ENCODE data around the gene POLR1H.
A peak's percentile ranks its signal among the peaks of the same experiment; 100 is the strongest.

The POLR1H gene

DNA sequence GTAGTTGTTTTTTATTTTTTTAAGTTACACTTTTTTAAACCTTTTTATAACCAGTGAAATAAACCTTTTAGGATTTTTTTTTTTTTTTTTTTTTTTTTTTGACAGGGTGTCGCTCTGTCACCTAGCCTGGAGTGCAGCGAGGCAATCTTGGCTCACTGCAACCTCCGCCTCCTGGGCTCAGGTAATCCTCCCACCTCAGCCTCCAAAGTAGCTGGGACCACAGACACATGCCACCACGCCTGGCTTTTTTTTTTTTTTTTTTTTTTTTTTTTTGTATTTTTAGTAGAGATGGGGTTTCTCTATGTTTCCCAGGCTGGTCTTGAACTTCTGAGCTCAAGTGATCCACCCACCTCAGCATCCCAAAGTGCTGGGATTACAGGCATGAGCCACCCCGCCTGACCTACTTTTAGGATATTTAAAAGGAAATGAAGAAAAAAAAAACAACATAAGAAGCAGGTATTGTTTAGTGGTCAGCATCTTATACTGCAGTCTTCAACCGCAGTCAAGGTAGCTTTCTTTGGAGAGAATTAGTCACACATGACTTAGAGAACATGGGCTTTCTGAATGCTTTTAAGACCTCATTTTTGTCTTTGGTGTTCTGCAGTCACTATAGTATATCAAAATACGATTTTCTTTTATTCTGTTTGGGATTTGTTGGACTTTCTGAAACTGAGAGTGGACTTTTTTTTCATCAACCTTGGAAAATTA, 1.6 kb downstream of the POLR1H start:
- DNase-seq = no peak

DNA sequence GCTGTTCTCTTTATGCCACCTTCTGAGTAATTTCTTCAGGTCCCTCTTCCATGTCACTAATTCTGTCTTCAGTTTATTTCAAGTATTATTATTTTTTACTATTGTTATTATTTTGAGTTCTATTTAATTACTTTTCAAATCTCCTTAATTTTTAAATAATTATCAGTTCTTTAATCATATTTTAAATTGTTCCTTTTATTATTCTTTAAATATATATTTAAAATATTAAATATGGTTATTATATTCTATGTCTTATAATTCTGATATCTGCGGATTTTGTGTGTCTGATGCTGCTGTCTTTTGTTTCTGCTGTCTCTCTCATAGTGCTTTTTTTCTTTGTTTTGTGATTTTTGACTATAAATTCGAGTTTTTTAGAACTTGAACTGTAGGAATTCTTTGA, 2.2 kb downstream of the POLR1H start:
- DNase-seq = no peak

DNA sequence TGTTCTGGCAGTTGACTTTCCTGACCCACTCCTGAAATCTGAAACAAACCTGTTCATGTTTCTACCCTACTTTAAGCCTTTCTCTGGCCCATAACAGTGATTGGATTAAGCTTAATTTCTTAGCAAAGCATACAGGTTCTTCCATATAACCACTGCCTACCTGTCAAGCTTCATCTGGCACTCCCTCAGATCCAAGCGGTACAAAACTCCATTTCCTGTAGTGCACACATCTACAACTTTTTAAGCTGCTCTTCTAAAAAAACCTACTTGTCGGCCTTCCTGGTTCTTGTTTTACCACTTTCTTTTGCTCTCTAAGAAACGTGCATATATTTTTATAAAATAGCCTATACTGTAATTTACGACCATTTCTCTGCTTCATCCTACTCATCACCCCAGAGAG, 5.0 kb downstream of the POLR1H start:
- no peak for DNase-seq

DNA sequence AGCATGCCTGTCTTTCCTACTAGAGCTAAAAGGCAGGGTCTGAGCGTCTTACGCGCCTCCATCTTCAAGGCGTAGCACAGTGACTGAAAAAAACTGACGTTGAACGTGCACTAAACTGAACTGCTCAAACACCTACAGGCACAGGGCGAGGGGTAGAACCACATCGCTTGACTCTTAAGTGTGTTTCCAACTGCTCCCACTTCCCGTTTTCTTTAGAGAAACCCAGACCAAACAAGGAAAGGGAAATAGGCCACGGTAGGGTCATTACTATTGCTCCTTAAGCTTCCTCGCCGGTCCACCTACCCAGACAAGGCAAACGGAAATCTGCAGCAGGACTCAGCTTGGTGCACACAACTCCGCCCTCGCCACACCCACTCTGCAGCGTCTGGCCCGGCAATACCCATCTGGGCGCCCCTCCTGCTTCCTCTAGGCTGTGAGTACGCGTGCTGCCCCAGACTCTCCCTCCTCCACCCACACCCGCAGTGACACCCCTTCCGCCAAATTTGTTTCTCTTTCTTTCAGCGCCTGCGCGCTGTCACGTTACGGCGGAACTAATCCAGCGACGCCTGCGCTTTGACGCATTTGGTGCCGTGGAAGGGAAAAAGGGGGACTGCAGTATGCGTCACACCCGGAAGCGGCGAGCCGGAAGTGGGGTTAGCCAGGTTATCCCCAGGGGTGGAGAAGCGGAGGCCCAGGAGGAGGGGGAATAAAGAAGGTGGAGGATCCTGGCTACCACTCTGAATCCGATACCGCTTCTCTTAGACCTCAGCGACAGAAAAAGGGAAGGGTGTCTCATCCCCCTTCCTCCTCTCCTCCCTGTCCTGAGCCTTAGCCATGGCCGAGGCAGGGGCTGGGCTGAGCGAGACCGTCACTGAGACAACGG, 5.8 kb downstream of the POLR1H start, which contains the start of gene PPP1R11:
PPP1R11 (plus strand) TSS at position 622 of the 883 bp plus-strand sequence; CDS start at position 835, 213 bp downstream.
- DNase-seq = peak; percentile 99

DNA sequence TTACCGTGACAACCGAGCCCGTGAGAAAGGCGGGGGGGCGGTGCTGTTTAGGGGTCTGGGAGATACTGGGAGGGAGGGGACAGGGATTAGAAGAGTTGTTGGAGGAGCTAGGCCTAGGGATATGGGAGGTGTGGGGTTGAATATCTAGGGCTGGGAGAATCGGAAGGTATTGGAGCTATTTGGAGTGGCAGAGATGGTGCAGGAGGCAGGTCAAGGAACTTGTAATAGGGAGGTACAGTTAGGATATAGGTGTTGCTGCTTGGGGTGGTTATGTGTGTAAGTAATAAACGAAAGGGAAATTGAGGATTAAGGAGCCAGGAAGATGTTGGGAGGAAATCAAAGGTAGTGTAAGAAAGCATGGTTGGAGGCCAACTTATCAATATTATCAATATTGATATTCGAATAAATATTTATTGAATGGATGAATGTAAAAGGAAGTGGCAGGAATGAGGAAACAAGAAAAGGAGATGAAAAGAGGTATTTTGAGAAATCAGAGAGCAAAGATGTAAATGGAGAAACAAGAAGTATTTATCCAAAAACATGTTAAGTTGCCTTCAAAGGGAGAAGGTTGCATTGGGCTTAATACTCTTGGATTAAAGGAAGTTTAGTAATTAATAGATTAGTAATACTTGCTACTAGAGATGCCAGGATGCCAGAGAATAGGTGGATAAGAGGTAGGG, 6.5 kb downstream of the POLR1H start:
- DNase-seq = no peak

DNA sequence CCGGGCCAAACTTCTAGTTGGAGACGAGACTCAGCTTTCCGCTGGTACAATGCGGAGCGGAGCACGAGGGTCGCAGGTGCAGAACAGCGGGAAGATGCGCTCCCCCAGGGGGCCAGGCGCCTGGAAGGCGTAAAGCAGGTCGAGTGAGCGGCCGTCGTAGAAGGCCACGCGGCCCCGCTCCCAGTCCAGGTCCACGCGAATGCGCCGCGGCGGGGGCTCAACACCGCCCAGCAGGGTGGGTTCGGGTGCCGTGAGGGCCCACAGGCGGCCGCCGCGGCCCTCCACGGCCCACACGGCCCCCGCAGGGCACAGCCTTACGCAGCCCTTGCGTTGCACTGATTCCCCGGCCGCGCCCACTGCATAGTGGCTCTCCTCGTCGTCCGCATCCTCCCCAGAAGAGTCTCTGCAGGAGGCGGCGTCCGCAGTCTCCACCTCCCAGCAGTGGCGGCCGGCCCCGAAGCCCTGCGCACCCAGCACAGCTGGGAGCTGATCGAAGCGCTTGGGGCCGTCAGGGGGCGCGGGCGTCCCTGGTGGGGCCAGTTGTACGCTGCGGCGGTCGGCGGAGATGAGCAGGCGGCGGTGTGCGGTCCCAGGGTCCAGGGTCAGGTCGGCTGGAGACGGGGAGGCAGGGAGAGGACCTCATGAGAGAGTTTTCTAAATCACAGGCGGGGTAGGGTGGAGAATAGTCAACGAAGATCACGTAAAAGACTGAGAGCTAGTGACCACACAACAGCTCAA, 10.2 kb downstream of the POLR1H start:
- no peak for DNase-seq

DNA sequence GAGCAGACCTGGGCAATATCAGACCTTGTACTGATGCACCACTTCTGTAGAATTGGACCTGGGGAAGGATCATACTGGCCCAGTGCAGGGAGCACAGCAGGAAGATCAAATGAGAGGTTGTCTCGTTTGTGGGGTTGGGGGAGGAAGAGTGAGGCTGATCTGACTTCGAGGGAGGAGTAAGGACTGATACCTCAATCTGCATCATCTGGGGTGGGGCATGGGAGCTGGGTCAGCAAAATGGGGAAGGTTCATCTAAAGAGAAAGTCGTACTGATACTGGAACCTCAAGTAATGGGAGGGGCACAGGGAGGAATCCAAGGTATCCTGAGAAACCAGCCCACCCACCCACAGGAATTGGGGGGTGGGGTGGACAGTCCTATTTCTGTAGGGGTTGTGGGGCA, 10.8 kb downstream of the POLR1H start:
- DNase-seq = no peak

DNA sequence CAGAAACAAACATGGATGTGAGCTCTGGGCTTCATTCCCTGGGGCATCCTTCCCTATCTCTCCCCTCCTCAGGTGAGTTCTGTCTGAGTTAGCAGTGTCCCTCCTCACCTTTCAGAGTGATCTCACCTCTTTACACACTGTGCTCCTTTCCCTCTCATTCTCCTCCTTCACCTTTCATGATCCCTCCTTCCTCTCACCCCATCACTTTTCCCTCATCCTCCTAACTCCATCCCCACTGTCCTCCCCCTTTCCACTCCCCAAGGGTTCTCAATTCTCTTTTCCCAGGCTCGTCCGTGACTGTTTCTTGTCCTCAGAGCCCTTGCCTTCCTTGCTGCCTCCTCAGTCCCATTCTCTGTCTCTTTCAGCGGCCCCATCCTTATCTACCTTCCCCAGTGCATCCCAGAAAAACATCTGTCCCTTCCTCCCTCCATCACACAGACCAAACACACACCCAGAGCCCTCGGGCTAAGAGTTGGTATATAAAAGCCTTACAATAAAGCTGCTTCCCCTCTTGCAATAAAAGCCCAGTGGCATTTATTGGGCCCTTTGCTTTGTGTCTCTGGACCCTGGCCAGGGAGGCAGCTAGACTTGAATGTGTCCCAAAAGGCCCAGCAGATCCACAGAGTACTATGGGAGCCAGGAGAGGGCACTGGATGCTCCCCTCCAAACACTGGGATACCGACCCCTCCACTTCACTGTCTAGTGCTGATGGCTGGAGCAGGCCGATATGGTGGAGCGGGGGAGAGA, 12.6 kb downstream of the POLR1H start:
- no peak for DNase-seq

DNA sequence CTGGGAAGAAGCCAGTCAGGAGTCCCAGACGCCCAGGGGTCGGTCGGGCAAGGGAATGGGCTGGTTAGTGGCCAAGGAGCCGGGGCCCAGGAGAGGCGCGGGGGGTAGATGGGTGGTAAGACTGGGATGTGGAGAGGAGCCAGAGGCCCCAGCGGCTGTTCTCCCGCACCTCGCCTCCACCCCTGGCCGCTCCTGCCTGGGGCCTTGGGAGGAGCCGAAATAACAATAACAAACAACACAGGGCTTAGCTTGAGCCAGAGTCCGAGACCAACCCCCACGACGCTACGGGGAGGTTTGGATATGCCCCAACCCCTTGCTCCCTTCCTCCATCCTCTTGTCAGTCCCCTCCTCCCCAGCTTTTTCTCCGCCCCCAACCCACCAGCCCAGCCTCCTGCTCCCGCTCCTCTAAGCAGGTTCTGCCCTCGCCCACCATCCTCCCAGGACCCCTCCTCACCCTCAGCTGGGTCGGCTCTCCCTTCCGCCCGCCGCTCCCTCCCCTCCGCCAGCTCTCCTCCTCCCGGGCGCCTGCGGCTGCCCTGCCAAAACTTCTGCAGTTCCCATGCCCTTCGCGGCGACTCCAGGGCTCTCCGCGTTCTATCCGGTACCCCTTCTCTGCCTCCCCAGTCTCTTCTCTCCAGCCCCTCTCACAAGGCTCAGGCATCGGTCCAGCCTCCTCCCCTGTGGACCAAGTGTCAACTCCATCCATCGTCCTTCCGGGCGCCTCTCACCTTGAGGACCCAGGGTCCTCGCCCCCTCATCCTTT, 13.4 kb downstream of the POLR1H start:
- no peak for DNase-seq

DNA sequence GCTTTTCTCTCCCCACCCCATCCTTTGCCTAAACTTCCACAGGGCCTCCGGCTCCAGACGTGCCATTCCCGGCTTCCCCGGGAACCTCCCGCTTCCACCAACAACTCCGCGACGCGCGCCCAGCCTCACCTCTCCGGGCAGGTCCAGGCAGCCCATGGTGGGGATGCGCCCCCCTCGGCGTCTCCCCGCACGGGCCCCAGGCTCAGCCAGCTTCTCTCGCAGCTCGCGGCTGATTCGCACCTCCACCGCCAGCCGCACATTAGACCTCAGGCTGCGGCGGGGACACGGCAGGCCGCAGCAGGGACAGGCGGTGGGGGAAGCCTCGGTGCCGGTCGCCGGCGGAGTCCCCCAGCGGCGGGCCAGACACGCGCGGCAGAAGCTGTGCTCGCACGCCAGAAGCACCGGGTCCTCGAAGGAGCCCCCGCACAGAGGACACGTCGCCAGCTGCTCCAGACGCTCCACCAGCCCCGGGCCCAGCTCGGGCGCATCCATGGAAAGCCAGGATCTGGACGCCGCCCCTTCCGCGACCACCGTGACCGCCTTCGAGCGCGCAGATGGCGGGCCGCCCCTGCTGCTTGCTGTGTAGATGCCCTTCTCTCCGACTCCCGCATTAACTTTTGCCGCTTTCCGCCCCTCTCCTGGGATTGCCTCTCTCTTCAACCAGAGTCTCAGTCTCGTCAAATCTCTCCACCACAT, 14.2 kb downstream of the POLR1H start, which contains the start of gene RNF39:
RNF39 (minus strand) TSS at position 676 of the 696 bp plus-strand sequence; CDS start at position 492, 184 bp downstream.
- no peak for DNase-seq

DNA sequence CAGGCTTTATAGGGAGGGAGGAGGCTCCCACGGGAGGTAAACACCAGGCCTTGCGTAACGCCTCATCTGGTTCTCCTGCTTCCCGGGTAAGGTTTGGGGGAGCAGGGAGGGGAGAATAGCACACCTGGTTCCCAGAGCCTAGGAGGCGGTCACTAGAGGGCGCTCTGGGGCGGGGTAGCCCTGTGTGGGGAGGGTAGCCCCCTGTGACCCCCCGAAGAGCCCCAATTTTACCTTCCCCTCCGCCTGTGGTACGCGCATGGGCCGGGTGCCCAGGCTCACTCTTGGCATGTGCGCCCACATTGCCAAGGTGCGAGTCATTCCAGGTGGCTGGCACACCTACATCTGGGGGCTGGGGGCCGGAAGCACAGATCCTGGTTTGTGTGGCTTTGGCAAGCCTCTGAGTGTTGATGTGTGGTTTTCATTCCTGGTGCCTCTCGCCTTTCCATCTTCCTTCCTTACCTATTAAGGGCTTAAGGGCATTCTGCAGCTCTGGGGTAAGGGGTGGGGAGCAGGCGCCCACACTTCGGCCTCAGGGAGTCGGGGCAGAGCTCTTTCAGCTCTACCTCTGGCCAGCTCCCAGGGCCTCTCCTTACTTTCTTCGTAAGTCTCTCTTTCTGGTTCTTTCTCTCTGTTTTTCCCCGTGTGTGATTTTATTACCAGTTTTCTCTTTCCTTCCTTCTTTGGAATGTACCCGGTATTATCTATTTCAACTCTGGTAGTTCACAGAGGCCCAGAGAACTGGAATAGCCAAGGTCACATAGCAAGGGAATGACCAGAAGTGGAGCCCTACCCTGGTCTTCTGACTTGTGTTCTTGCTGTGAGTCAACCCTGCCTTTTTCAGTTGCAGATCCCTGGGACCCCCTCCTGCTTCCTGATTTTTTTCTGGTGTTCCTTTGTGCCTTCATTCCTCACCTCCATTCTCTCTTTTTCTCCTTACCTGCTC, 15.0 kb downstream of the POLR1H start:
- no peak for DNase-seq

DNA sequence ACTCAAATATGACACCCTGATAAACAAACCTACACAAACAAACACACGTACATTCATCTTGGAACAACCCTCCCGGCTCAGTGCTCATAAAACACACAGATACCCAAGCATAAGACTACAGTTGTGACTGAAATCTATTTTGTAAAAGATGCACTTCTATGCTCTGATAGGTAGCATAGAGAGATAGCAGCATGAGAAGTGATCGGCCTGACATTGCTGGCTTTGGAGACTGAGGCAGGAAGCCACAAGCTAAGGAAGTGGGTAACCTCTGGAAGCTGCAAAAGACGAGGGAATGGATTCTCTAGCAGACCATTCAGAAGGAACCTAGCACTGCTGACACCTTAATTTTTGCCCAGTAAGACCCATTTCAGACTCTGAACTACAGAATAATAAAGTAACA, 16.2 kb downstream of the POLR1H start:
- no peak for DNase-seq

DNA sequence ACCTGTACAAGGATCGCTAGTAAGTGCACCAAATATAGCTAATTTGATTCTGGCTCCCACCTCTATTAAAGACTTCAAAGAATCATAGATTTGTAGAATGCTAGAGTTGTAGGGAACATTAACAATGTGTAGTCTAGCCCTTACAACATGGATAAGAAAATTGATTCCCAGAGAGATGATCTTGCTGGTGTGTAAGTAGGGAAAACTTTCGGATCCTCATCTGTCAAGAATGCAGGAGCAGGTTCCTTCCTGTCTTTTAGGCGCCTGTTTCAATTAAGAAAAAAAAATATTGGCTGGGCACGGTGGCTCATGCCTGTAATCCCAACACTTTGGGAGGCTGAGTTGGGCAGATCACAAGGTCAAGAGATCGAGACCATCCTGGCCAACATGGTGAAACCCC, 26.8 kb downstream of the POLR1H start:
- no peak for DNase-seq

DNA sequence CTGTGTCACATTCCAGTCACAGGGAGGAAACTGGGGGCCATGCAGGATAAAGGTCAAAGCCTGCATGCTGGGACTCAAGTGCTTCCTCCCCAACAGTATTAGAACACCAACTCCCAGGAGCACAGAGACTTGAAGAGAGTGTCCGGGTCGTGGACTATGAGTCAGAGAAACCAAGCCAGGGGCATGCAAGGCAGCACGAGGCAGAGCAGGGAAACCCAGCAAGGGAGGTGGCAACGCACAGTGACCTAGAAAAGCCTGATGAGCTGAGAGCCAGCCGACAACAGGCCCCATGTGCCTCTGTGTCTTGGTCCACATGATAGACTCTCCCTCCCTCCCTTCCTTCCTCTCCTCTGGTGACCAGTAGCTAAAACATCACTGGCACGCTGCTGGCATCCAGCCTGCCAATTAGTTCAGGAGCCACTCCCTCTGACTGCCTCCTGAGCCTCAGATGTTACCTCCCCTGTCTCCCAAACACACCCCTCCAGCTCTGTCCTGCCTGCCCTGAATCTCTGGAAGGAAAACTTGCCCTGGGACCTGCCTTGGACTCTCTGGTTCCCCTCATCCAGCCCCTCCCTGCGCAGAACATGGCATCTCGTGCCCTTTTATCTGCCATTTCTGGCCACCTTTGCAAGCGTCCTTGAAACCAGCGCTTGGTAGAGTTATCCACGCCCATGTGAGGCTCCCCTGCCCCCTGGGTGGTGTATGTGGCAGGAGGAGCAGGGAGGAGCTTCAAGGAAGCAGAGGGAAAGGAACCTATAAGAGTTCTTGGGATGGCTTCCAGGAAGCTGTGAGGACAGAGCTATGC, 30.7 kb downstream of the POLR1H start:
- no peak for DNase-seq

DNA sequence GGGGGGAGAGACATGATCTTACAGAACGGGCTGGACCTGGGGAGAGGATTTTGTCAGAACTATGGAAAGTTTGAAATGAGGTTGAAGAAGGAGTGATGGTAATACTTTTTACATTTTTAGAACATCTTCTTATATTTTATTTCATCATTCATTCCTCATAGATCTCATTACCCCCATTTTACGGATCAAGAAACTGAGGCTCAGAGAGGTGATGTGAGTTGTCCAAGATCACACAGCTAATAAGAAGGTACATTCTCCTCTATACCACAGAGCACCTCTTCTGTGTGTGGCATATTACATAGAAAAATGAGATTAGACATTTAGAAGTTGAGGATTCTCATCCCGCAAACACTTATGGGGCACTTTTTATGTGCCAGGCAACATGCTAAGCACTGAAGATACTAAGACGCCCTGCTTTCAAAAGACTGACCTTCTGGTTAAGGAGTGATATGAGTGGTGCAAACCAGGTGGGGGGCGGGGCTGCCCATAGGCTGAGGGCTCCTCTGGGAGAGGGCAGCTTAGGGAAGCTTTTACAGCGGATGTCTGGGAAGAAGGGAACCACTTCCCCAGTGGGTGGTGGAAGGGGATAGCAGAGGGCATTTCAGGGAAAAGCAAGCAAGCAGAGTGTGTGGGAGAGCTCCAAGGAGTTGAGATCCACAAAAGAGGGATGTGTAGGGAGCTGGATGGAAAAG, 31.9 kb downstream of the POLR1H start:
- DNase-seq = no peak

DNA sequence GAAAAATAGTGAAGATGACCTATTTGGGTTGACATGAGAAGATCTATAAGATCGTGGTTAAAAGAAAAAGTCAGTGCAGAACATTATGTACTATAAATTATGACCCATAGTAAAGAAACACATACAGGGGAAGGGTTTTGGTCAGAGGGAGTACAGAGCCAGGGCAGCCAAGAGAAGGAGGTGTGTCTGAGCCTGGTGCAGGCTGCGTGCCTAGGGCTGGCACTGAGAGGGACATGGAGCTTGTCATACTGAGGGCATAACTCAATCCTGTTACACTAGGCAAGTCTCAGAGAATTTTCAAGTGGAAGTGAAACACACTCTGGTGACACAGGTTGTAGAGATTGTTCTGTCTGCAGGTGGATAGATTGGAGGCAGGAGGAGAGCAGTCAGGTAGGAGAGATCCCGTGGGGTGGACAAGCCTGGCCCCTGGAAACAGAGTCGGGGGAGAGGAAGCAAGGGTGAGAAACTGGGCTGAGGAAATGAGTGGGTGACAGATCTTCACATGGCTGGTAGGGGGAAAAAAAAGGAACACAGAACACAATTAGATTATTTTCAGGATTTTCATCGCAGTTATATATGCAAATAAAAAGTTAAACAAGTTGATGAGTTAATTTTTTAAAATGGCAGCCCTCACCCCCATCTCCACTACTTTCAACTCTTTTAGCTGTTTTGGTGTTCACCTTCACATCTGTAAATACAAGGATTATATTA, 33.0 kb downstream of the POLR1H start:
- no peak for DNase-seq

DNA sequence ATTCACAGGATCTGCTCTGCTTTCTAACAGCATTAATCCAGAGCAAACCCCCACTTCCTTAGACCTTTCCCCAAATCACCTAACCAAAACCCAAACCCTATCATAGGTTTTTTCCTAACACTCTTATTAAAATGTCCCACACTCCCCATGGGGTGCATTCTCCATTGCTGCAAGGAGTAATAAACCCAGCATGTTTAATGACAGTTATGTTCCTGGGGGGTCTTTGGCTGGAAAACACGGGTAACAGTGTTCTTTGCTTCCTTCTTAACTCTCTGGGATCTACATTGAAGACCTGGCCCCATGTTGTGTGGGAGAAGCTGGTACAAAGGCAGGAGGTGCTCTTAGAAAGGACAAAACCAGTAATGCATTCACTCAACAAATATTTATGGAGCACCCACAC, 35.8 kb downstream of the POLR1H start:
- DNase-seq = no peak

Data from GF-D8 (cell line).